Natural killer cell (primary cell): Measurements from ENCODE around the gene MSL3B.

Source experiments
- ATAC-seq, 3 donors: fragments of 150-1000 bp in 2 of 3; fragments of 200-7000 bp in 1 of 3; cut with Tn5 transposase; 1 replicate in 1 of 3; 2 replicates in 2 of 3; pipeline ENCODE4 v1.10.0; 2021; ENCODE audit warnings: mild to moderate bottlenecking in 2 of 3, moderate library complexity in 2 of 3
- DNase-seq, 2 donors: peaks; one replicate each; pipeline versions ENCODE4 v3.0.0 to v3.0.0-alpha.2; 2013 to 2021; ENCODE audit warnings: mixed read lengths in 1 of 2
- H3K27ac ChIP-seq: one replicate; pipeline ENCODE4 v1.5.1; 2013; ENCODE audit warnings: mild to moderate bottlenecking, low read length
- H3K27me3 ChIP-seq: one replicate; pipeline ENCODE4 v1.6.1; 2013; ENCODE audit warnings: low read length; ENCODE audit not compliant: control insufficient read depth, insufficient read depth
- H3K36me3 ChIP-seq: one replicate; pipeline ENCODE4 v1.6.1; 2013; ENCODE audit warnings: low read length; ENCODE audit not compliant: control insufficient read depth, insufficient read depth
- H3K4me1 ChIP-seq: one replicate; pipeline ENCODE4 v1.6.1; 2013; ENCODE audit warnings: low read length; ENCODE audit not compliant: control insufficient read depth, insufficient read depth
- H3K4me3 ChIP-seq: one replicate; pipeline ENCODE4 v1.5.1; 2013; ENCODE audit warnings: low read length
- H3K9me3 ChIP-seq: one replicate; pipeline ENCODE4 v1.6.1; 2013; ENCODE audit warnings: low read length; ENCODE audit not compliant: control insufficient read depth, insufficient read depth
- H3K27ac Mint-ChIP-seq, 2 donors: one replicate each; pipeline ENCODE4 v1.8.0; 2022; ENCODE audit warnings: mild to moderate bottlenecking in 2 of 2, mixed read lengths in 2 of 2, moderate library complexity in 1 of 2
- H3K27me3 Mint-ChIP-seq, 2 donors: one replicate each; pipeline ENCODE4 v1.8.0; 2022; ENCODE audit warnings: low read depth in 2 of 2, mixed read lengths in 2 of 2
- H3K36me3 Mint-ChIP-seq: one replicate; pipeline ENCODE4 v1.8.0; 2022; ENCODE audit warnings: mixed read lengths
- H3K4me1 Mint-ChIP-seq, 2 donors: one replicate each; pipeline ENCODE4 v1.8.0; 2022; ENCODE audit warnings: mixed read lengths in 2 of 2
- H3K4me3 Mint-ChIP-seq: one replicate; pipeline ENCODE4 v1.8.0; 2022; ENCODE audit warnings: mild to moderate bottlenecking, moderate library complexity, mixed read lengths
- H3K9me3 Mint-ChIP-seq, 2 donors: one replicate each; pipeline ENCODE4 v1.8.0; 2022; ENCODE audit warnings: mixed read lengths in 2 of 2
- WGBS: methylation state at CpG from one replicate; pipeline ENCODE4 v1.1.7; 2013; ENCODE audit warnings: missing lambda C conversion rate; ENCODE audit not compliant: insufficient coverage; 5-methylcytosine and 5-hydroxymethylcytosine counted together
- intact Hi-C: fragments of 100-400 bp; cut with micrococcal nuclease; formaldehyde crosslinking; loops from one replicate; pipeline ENCODE4 v1.14.2; 2022
- TF ChIP-seq, protein P1 (sequence below): fragments of 200-600 bp; IDR thresholded peaks from one replicate; pipeline ENCODE4 v1.8.0; 2022; ENCODE audit warnings: antibody characterized with exemption

The MSL3B gene

DNA sequence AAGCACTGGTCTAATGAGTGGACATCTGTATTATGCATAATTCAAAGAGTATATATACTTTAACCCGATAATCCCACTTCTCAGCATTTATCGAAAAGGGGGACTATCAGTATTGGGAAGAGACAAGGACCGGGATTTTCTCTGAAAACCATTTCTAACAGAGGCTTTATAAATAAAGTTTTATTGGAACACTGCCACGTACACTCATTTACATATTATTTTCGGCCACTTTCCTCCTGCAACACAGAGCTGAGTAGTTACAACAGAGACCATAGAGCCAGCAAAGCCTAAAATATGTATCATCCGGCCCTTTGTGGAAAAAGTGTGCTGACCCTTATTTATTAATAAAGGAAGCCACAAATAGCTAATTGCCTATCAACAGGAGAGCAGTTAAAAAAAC lies 17.0 kb downstream of the MSL3B start:
- H3K36me3 ChIP-seq = no peaks in the 10 kb centered on the region
- DNase-seq (no peak), ATAC-seq (no peak)
- Mint-ChIP-seq H3K27ac (no peak overlapping the region), H3K4me1 (peaks cover 20 to 23% of the 10 kb centered on the region in 2 donors), H3K9me3 (no peaks in the 10 kb centered on the region), H3K36me3 (no peaks in the 10 kb centered on the region), H3K27me3 (no peaks in the 10 kb centered on the region), H3K4me3 (no peak overlapping the region)
- no peaks in the 10 kb centered on the region for H3K9me3 ChIP-seq
- TF ChIP-seq, protein P1, sequence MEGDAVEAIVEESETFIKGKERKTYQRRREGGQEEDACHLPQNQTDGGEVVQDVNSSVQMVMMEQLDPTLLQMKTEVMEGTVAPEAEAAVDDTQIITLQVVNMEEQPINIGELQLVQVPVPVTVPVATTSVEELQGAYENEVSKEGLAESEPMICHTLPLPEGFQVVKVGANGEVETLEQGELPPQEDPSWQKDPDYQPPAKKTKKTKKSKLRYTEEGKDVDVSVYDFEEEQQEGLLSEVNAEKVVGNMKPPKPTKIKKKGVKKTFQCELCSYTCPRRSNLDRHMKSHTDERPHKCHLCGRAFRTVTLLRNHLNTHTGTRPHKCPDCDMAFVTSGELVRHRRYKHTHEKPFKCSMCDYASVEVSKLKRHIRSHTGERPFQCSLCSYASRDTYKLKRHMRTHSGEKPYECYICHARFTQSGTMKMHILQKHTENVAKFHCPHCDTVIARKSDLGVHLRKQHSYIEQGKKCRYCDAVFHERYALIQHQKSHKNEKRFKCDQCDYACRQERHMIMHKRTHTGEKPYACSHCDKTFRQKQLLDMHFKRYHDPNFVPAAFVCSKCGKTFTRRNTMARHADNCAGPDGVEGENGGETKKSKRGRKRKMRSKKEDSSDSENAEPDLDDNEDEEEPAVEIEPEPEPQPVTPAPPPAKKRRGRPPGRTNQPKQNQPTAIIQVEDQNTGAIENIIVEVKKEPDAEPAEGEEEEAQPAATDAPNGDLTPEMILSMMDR = no peak
- intact Hi-C loops = no loop called here
- peaks cover 19% of the 10 kb centered on the region for H3K4me1 ChIP-seq
- 90% methylated on average over 2 of the region's 6 CpGs for WGBS
- no peak overlapping the region for H3K4me3 ChIP-seq
- H3K27ac ChIP-seq = no peak overlapping the region
- no peaks in the 10 kb centered on the region for H3K27me3 ChIP-seq

DNA sequence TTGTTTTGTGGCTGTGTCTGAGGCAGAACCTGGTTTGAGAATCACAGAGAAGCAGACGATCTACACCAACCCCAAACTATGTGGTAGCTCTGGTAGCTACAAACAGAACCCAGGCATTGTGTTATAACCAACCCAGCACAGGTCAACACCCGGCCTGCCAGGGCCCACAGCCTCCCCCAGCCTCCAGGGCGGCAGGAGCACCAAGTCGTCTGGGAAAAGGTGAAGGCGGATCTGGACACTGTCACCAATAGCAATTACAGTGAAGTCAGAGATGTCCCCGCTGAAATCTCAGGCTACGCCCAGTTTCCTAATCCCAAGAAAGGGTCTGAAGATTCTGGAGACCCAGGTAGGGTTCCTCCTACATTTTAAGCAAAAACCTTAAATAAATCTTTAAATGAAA lies 17.4 kb downstream of the MSL3B start:
- Histone ChIP-seq H3K27ac (no peak overlapping the region), H3K4me3 (no peak overlapping the region), H3K36me3 (no peaks in the 10 kb centered on the region), H3K9me3 (no peaks in the 10 kb centered on the region), H3K27me3 (no peaks in the 10 kb centered on the region), H3K4me1 (peaks cover 19% of the 10 kb centered on the region)
- H3K9me3 Mint-ChIP-seq = no peaks in the 10 kb centered on the region
- WGBS = 97% methylated on average over 7 of the region's 7 CpGs
- H3K36me3 Mint-ChIP-seq = no peaks in the 10 kb centered on the region
- intact Hi-C loops = no loop called here
- TF ChIP-seq, protein P1 = no peak
- DNase-seq = no peak
- no peak for ATAC-seq
- H3K4me1 Mint-ChIP-seq = peaks cover 20 to 23% of the 10 kb centered on the region in 2 donors
- no peaks in the 10 kb centered on the region for H3K27me3 Mint-ChIP-seq
- no peak overlapping the region for H3K4me3 Mint-ChIP-seq
- no peak overlapping the region for H3K27ac Mint-ChIP-seq

DNA sequence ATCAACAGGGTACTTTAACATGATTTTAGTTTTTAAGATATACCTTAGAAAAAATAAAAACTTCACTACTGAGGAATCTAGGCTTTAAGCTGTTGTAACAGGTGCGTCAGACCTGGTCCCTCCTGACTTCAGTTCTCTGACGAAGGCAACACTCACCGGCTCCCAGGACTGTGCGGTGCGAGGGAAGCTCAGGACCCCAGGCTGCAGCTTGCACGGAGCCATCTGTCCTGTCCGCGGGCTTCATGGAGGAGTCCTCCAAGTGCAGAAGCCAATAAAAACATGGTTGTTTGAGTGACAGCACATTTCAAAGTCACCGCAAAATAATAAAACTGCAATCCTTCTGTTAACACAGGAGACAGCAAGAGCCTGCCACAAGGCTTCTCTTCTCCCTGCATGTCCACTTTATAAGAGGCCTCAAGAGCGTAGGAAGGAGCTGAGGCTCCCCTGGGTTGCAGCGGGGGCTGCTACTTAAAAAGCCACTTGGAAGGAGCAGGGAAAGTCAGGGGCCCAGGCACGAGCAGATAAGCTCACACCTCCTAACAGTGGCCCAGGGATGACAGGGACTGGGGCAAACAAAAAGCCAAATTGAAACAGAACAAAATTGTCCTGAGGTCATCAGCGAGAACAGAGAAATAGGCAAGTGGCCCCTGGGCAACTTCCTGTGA lies 18.4 kb downstream of the MSL3B start:
- 97% methylated on average over 13 of the region's 13 CpGs for WGBS
- no peak for ATAC-seq
- DNase-seq = no peak
- no peaks in the 10 kb centered on the region for H3K27me3 ChIP-seq
- no peaks in the 10 kb centered on the region for H3K9me3 ChIP-seq
- H3K4me1 Mint-ChIP-seq = peaks cover 17 to 20% of the 10 kb centered on the region in 2 donors
- no peak overlapping the region for H3K27ac ChIP-seq
- H3K4me3 ChIP-seq = no peak overlapping the region
- H3K4me1 ChIP-seq = peaks cover 12% of the 10 kb centered on the region
- no peak overlapping the region for H3K4me3 Mint-ChIP-seq
- no peaks in the 10 kb centered on the region for H3K36me3 ChIP-seq
- H3K27ac Mint-ChIP-seq = no peak overlapping the region
- intact Hi-C loops = no loop called here
- H3K9me3 Mint-ChIP-seq = no peaks in the 10 kb centered on the region
- no peaks in the 10 kb centered on the region for H3K36me3 Mint-ChIP-seq
- TF ChIP-seq, protein P1 = no peak
- no peaks in the 10 kb centered on the region for H3K27me3 Mint-ChIP-seq

DNA sequence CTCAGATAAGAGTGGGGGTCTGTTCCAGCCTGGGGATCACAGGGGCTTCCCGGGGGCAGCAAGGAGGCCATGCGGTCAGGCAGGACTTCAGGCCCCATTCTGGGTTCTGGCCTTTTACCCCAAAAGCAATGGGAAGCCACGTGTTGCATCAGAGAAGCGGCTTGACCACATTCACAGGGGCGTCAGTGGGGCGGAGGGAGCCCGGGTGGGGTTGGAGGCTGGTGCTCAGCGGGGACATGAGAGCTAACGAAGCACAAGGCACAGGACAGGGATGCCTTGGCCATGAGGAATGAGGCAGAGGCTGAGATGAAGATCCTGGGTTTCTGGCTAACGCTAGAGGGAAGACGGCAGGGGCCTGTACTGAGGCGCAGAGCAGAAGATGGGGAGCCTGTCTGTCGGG lies 19.9 kb downstream of the MSL3B start:
- H3K4me1 Mint-ChIP-seq = peaks cover 7 to 8% of the 10 kb centered on the region in 2 donors
- no peaks in the 10 kb centered on the region for H3K9me3 Mint-ChIP-seq
- no peak overlapping the region for H3K27ac Mint-ChIP-seq
- TF ChIP-seq, protein P1 = no peak
- peaks cover under 1% of the 10 kb centered on the region for H3K4me1 ChIP-seq
- H3K36me3 Mint-ChIP-seq = no peaks in the 10 kb centered on the region
- no peaks in the 10 kb centered on the region for H3K27me3 ChIP-seq
- no peak overlapping the region for H3K27ac ChIP-seq
- 95% methylated on average over 13 of the region's 13 CpGs for WGBS
- H3K4me3 Mint-ChIP-seq = no peak overlapping the region
- no peaks in the 10 kb centered on the region for H3K27me3 Mint-ChIP-seq
- ATAC-seq (no peak), DNase-seq (no peak)
- intact Hi-C loops = no loop called here
- H3K9me3 ChIP-seq = no peaks in the 10 kb centered on the region
- H3K4me3 ChIP-seq = no peak overlapping the region
- no peaks in the 10 kb centered on the region for H3K36me3 ChIP-seq
